Effector memory CD8-positive, alpha-beta T cell (primary cell): ENCODE results near the gene CMAS.
"Not testable (repeated sequence)": the region's sequence is repeated elsewhere in the genome, so short reads cannot be mapped to it uniquely, and the experiment has no call there.

Source experiments
- ATAC-seq: fragments of 150-1000 bp; cut with Tn5 transposase; replicated peaks from 2 replicates; pipeline ENCODE4 v1.10.0; 2021; ENCODE audit warnings: mild to moderate bottlenecking, moderate library complexity
- DNase-seq, 3 experiments: peaks; one replicate each; pipeline ENCODE4 v3.0.0; 2021
- H3K27ac Mint-ChIP-seq, 2 donors: one replicate each; pipeline ENCODE4 v1.8.0; 2022; ENCODE audit warnings: mild to moderate bottlenecking in 2 of 2, mixed read lengths in 2 of 2, moderate library complexity in 2 of 2
- H3K27me3 Mint-ChIP-seq, 2 donors: one replicate each; pipeline ENCODE4 v1.8.0; 2022; ENCODE audit warnings: mixed read lengths in 2 of 2
- H3K36me3 Mint-ChIP-seq: one replicate; pipeline ENCODE4 v1.8.0; 2022; ENCODE audit warnings: mild to moderate bottlenecking, moderate library complexity, mixed read lengths; ENCODE audit not compliant: insufficient read depth
- H3K4me1 Mint-ChIP-seq, 2 donors: one replicate each; pipeline ENCODE4 v1.8.0; 2022; ENCODE audit warnings: low read depth in 2 of 2, mixed read lengths in 2 of 2
- H3K4me3 Mint-ChIP-seq, 2 donors: one replicate each; pipeline ENCODE4 v1.8.0; 2022; ENCODE audit warnings: mild to moderate bottlenecking in 2 of 2, mixed read lengths in 2 of 2, moderate library complexity in 2 of 2
- H3K9me3 Mint-ChIP-seq, 2 donors: one replicate each; pipeline ENCODE4 v1.8.0; 2022; ENCODE audit warnings: mixed read lengths in 2 of 2

Gene CMAS

GRCh38 chr12:22052994-22053393 lies 7.0 kb downstream of the CMAS start:
- not testable (repeated sequence) for H3K27me3 Mint-ChIP-seq, H3K27ac Mint-ChIP-seq, H3K4me3 Mint-ChIP-seq, H3K9me3 Mint-ChIP-seq, DNase-seq, ATAC-seq
- Mint-ChIP-seq H3K36me3 (peaks cover 19% of the 10 kb centered on the region), H3K4me1 (peaks cover 8 to 31% of the 10 kb centered on the region in 2 donors)

- H3K36me3 Mint-ChIP-seq = peaks cover 26% of the 10 kb centered on the region
- no peaks in the 10 kb centered on the region for H3K9me3 Mint-ChIP-seq
- no peaks in the 10 kb centered on the region for H3K27me3 Mint-ChIP-seq
- H3K4me3 Mint-ChIP-seq = no peak overlapping the region
- peaks cover 2 to 23% of the 10 kb centered on the region in 2 donors for H3K4me1 Mint-ChIP-seq
- no peak overlapping the region for H3K27ac Mint-ChIP-seq
- ATAC-seq = no peak
- no peak for DNase-seq
These were observed 8.1 kb downstream of the CMAS start for GRCh38 chr12:22054155-22054554.

GRCh38 chr12:22056607-22057006 lies 10.6 kb downstream of the CMAS start:
- H3K27me3 Mint-ChIP-seq = no peaks in the 10 kb centered on the region
- H3K9me3 Mint-ChIP-seq = no peaks in the 10 kb centered on the region
- ATAC-seq = no peak
- no peak overlapping the region for H3K4me3 Mint-ChIP-seq
- no peak for DNase-seq
- peaks cover 0 to 11% of the 10 kb centered on the region in 2 donors for H3K4me1 Mint-ChIP-seq
- H3K27ac Mint-ChIP-seq = peak overlapping the region in 1 of 2 donors; percentile 46
- H3K36me3 Mint-ChIP-seq = peaks cover 39% of the 10 kb centered on the region

GRCh38 chr12:22059976-22060647 lies 14.1 kb downstream of the CMAS start:
- ATAC-seq = no peak
- Mint-ChIP-seq H3K4me3 (no peak overlapping the region), H3K4me1 (no peaks in the 10 kb centered on the region), H3K27ac (no peak overlapping the region), H3K36me3 (peaks cover 61% of the 10 kb centered on the region), H3K9me3 (no peaks in the 10 kb centered on the region), H3K27me3 (no peaks in the 10 kb centered on the region)
- DNase-seq = no peak

- ATAC-seq (no peak), DNase-seq (no peak)
- Mint-ChIP-seq H3K27me3 (no peaks in the 10 kb centered on the region), H3K36me3 (peaks cover 38% of the 10 kb centered on the region), H3K4me3 (no peak overlapping the region), H3K9me3 (no peaks in the 10 kb centered on the region), H3K4me1 (no peaks in the 10 kb centered on the region), H3K27ac (no peak overlapping the region)
These were observed 18.9 kb downstream of the CMAS start for GRCh38 chr12:22064968-22065367.

GRCh38 chr12:22066310-22066709 lies 20.3 kb downstream of the CMAS start:
- Mint-ChIP-seq H3K4me3 (no peak overlapping the region), H3K27ac (no peak overlapping the region), H3K36me3 (peaks cover 29% of the 10 kb centered on the region), H3K27me3 (peaks cover 0 to 1% of the 10 kb centered on the region in 2 donors), H3K9me3 (no peaks in the 10 kb centered on the region), H3K4me1 (no peaks in the 10 kb centered on the region)
- DNase-seq (no peak), ATAC-seq (no peak)

- DNase-seq (no peak), ATAC-seq (no peak)
- no peak overlapping the region for H3K27ac Mint-ChIP-seq
- no peaks in the 10 kb centered on the region for H3K4me1 Mint-ChIP-seq
- H3K9me3 Mint-ChIP-seq = no peaks in the 10 kb centered on the region
- peaks cover 0 to 5% of the 10 kb centered on the region in 2 donors for H3K27me3 Mint-ChIP-seq
- peaks cover 5% of the 10 kb centered on the region for H3K36me3 Mint-ChIP-seq
- H3K4me3 Mint-ChIP-seq = no peak overlapping the region
These were observed 23.8 kb downstream of the CMAS start for GRCh38 chr12:22069851-22070250.

- DNase-seq (no peak), ATAC-seq (no peak)
- Mint-ChIP-seq H3K4me3 (no peak overlapping the region), H3K9me3 (no peaks in the 10 kb centered on the region), H3K27ac (peak overlapping the region in 1 of 2 donors; percentile 32), H3K4me1 (no peaks in the 10 kb centered on the region), H3K36me3 (no peaks in the 10 kb centered on the region), H3K27me3 (no peaks in the 10 kb centered on the region)
These were observed 36.2 kb downstream of the CMAS start for GRCh38 chr12:22082190-22082701.

- no peaks in the 10 kb centered on the region for H3K4me1 Mint-ChIP-seq
- H3K27me3 Mint-ChIP-seq = no peaks in the 10 kb centered on the region
- peak; percentile 12 to 46 (median 17) for DNase-seq
- no peaks in the 10 kb centered on the region for H3K36me3 Mint-ChIP-seq
- ATAC-seq = peak; percentile 37
- H3K9me3 Mint-ChIP-seq = no peaks in the 10 kb centered on the region
- H3K4me3 Mint-ChIP-seq = no peak overlapping the region
- H3K27ac Mint-ChIP-seq = no peak overlapping the region
These were observed 37.1 kb downstream of the CMAS start for GRCh38 chr12:22083167-22083566.

GRCh38 chr12:22084852-22085251 lies 38.8 kb downstream of the CMAS start:
- no peaks in the 10 kb centered on the region for H3K9me3 Mint-ChIP-seq
- DNase-seq (no peak), ATAC-seq (no peak)
- no peaks in the 10 kb centered on the region for H3K27me3 Mint-ChIP-seq
- H3K27ac Mint-ChIP-seq = no peak overlapping the region
- no peaks in the 10 kb centered on the region for H3K36me3 Mint-ChIP-seq
- H3K4me1 Mint-ChIP-seq = no peaks in the 10 kb centered on the region
- H3K4me3 Mint-ChIP-seq = no peak overlapping the region

- no peaks in the 10 kb centered on the region for H3K4me1 Mint-ChIP-seq
- ATAC-seq = no peak
- no peak for DNase-seq
- H3K27me3 Mint-ChIP-seq = no peaks in the 10 kb centered on the region
- H3K9me3 Mint-ChIP-seq = no peaks in the 10 kb centered on the region
- H3K36me3 Mint-ChIP-seq = no peaks in the 10 kb centered on the region
- H3K27ac Mint-ChIP-seq = no peak overlapping the region
- H3K4me3 Mint-ChIP-seq = no peak overlapping the region
These were observed 42.9 kb downstream of the CMAS start for GRCh38 chr12:22088886-22089285.

- H3K4me1 Mint-ChIP-seq = no peaks in the 10 kb centered on the region
- no peak overlapping the region for H3K27ac Mint-ChIP-seq
- no peak overlapping the region for H3K4me3 Mint-ChIP-seq
- H3K9me3 Mint-ChIP-seq = no peaks in the 10 kb centered on the region
- no peak for DNase-seq
- H3K36me3 Mint-ChIP-seq = no peaks in the 10 kb centered on the region
- ATAC-seq = no peak
- H3K27me3 Mint-ChIP-seq = no peaks in the 10 kb centered on the region
These were observed 43.5 kb downstream of the CMAS start for GRCh38 chr12:22089486-22089885.

GRCh38 chr12:22099062-22099461 lies 53.0 kb downstream of the CMAS start:
- H3K9me3 Mint-ChIP-seq, H3K4me3 Mint-ChIP-seq, H3K27ac Mint-ChIP-seq, H3K4me1 Mint-ChIP-seq, H3K36me3 Mint-ChIP-seq, DNase-seq, ATAC-seq: not testable (repeated sequence)
- peaks cover 0 to 20% of the 10 kb centered on the region in 2 donors for H3K27me3 Mint-ChIP-seq

GRCh38 chr12:22100958-22101748 lies 55.1 kb downstream of the CMAS start:
- peak; percentile 57 for ATAC-seq
- Mint-ChIP-seq H3K27me3 (peaks cover 0 to 32% of the 10 kb centered on the region in 2 donors), H3K9me3 (no peaks in the 10 kb centered on the region), H3K4me3 (no peak overlapping the region), H3K36me3 (no peaks in the 10 kb centered on the region), H3K4me1 (peaks cover 0 to 4% of the 10 kb centered on the region in 2 donors), H3K27ac (no peak overlapping the region)
- DNase-seq = peak; percentile 20 to 46 (median 27)
